ENCODE measurements around the gene ATXN1.
"Not testable (repeated sequence)": the region's sequence is repeated elsewhere in the genome, so short reads cannot be mapped to it uniquely, and the experiment has no call there.

ATXN1 gene

DNA sequence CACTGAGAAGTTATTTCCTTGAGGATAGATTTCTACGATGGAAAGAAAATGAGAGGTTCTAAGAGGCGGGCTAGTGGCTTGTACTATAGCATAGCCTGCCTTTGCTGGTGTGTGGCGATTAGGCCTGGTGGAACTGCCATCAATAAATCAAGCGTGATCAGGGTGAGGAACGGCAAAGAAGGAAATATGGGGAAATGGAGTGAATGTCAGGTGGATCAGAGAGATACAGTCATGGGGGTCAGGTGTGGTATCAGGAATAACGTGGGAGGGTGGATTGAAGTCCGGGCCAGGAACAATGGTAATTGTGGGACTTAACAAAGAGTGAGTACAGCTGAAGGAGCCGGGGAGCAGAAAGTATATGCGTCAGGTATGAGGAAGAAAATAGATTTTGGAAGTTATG is 500.7 kb downstream of the ATXN1 start:
- not testable (repeated sequence) for DNase-seq

DNA sequence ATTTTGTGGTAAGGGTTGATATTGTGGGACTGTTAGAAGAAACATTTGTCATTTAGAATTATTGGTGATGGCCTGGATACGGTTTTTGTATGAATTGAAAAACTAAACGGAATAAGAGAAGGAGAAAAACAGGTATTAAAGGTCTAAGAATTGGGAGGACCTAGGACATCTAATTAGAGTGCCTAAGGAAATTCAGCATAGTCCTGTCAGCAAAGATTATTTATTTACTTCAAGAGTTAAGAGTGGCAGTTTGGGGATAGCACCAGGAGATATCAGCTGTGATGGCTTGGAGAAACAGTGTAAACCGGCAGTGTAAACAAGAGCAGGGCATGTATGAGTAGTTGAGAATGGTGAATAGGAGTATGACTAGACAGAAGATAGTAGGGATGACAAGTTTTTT is 501.7 kb downstream of the ATXN1 start:
- not testable (repeated sequence) for DNase-seq

DNA sequence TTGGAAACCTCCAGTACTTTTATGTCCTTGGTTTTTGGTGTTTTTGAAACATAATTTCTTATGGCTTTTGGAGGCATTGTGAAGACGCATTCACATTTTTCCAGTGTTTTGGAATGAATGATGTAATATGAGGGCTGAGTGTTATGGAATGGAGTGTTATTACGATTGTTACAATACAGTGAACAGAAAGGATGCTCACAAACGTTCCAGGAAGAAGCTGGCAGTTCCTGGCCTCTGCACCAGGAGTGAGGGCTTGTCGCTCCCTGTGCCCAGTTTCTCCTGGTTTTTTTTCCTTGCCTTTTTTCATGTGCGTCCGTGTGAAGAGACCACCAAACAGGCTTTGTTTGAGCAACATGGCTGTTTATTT is 502.6 kb downstream of the ATXN1 start:
- no peak for DNase-seq

DNA sequence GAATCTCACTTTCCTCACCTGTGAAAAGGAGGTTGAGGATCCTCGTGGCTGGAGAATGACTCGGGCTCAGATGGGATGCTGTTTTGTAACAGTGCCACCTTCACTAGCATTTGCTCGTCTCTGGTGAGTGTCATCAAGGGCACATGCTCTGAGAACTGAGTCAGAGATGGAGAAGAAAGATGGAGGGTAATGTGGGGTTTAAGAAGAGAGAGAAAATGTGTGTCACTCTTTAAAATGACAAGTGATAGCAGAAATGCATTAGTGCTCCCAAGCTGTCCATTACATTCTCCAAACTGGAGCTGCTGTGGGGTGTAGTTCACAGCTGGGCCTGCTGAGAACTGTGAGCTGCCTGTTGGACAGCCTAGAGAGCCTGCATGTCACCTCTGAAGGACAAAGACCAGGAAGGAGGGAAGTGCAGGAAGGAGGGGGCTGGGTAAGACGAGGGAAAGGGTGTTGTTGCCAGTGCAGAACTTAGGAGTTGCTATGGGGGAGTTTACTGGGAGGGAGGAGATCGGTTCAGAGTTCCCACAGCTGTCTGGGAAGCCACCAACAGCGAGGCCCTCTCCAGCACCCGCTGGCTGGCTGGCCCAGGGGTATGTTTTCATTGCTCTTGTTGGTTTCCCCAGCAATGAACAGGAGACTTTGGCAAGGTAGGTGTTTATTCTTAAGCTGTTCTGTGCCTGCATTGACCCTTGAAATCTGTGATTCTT is 503.1 kb downstream of the ATXN1 start:
- DNase-seq = no peak

DNA sequence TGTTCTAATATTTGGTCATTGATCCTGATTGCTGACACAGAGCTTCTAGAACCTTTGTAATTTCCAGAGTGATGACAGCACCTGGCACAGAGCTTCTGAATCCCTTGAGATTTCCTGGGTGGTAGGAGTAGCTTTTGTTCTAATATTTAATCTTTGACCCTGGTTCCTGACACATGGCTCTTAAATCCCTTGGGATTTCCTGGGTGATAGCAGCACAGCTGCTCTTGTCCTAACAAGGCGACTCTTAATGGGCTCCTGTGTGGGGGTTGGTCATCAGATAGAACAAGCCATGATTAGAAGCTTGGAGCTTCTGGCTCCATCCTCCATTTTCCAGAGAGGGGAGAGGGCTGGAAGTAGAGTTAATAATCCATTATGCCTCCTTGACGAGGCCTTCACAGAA is 504.5 kb downstream of the ATXN1 start:
- DNase-seq = no peak

DNA sequence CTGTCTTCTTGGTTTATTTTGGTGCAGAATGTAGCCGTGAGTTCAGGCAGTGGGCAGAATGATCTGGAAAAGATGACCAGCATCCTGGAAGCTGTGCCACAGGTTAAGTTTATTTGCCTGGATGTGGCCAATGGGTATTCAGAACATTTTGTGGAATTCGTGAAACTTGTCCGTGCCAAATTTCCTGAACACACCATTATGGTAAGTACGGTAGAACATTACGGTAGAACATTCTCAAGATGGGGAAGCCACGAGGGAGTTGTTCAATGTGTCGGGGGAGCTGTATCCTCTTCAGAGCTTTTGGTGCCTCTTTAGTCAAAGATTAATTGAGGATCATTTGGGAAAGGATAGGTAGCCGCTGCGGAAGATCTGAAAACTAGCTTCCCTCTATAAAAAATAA is 506.7 kb downstream of the ATXN1 start:
- DNase-seq = no peak

DNA sequence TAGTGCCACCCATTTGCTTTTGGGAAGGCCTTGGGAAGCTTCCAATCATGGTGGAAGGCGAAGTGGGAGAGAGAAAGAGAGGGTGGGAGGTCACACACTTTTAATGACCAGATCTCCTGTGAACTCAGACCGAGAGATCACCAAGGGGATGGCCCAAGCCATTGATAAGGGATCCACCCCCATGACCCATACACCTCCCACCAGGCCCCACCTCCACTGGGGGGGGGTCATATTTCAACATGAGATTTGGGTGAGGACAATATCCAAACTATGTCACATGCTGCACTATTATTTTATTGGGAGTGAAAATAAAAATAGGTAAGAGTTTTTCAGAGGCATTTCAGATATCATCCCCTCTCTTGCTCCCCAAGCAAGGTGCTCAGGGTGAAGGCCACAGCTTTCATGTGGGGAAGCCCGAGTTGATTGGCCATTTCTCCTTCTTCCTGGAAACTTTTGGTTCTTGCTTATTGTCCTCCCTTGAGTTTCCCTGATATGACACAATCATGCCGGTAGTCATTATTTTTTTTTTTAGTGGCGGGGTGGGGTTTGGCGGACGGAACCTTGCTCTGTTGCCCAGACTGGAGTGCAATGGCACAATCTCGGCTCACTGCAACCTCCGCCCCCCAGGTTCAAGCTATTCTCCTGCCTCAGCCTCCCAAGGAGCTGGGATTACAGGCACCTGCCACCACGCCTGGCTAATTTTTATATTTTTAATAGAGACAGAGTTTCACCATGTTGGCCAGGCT is 507.7 kb downstream of the ATXN1 start:
- DNase-seq = no peak

DNA sequence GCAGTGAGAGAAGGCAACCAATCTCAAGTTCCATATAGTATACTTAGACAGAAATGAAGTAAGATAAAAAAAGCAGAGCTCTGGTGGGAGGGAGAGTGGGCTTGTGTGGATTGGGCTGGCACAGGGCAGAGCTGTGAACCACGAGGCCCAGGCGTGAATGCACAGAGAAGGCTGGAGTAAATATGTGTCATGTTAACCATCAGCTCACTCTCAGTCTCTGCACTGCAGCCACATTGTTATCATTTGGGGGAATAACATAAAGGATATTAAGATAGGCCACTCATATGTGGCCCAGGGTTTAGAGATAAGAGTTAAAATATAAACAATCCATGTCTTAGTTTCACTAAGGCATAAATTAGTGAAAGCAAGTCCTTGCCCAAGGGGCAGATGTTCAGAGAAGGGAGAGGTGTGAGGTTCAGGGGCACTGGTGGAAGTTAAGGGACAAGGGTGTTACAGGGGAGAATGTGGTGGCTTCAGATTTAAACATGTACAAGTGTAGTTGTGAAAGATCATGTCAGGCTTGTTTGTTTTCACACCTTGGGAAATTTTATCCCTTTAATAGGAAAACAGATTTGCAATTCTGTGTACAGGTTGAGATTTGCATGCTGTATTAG is 508.5 kb downstream of the ATXN1 start:
- no peak for DNase-seq

DNA sequence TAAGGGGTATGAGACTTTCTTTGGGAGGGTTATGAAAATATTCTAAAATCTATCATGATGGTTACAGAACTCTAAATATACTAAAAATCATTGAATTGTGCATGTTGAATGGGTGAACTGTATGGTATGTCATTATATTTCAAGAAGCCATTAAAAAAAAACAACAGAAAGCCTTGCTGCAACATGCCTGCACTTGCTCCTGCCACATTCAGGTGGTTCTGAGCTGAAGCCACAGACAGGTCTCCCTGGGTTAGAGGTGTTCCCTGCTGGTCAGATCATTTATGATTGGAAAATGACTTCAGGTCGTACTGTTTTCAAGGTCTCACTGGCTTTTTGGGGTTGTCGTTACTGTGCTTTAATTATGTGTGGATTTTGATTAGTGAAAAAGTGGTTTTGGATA is 509.6 kb downstream of the ATXN1 start:
- DNase-seq = no peak

DNA sequence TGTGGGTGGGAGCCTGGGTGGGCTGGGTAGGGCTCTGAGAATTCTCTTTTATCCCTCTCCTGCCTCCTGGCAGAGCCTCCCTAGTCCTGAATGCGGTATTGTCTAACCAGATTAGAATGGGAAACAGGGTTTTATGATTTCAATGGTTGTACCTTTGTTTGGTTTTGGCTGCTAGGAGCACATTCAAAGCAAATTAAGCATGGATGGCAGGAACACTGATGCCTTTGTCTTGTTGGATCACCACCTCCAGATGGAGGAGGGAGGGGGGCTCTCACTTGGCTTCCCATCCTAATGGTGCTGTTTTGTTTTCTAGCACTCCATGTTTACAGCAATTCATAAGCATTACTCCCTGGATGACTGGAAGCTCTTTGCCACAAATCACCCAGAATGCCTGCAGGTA is 511.3 kb downstream of the ATXN1 start:
- no peak for DNase-seq
